ENCODE results near the gene SPOCK1. TPM values are rescaled to one million over a fixed set of nuclear protein-coding genes. Genes with fewer than 3 reads are reported as not detected.

Gene SPOCK1
- total and polyA plus RNA-seq, 3 donors from 2014 or later, result 63.8 to 111 (median 101) TPM

DNA sequence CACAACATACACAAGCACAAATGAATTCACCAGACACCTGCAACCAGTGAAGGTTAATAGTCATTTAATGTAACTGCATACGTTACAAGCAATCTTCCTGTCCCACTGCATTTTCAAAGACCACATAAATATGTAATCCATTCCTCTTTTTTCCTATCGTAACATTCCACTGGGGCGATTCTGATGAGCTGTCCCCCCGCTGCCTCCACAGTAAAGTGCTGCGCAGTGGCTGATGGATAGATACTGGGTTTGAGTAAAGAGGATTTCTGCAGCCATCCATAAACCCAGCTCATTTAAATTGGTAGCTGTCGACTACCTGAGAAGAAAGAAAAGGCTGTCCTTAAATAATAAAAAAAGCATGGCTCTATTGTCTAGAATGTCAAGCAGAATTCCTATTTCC lies 181.1 kb downstream of the SPOCK1 start:
- H3K9me3 ChIP-seq, result no peaks in the 10 kb centered on the region
- no peaks in the 10 kb centered on the region for H3K27me3 ChIP-seq
- TF ChIP-seq, protein P1, sequence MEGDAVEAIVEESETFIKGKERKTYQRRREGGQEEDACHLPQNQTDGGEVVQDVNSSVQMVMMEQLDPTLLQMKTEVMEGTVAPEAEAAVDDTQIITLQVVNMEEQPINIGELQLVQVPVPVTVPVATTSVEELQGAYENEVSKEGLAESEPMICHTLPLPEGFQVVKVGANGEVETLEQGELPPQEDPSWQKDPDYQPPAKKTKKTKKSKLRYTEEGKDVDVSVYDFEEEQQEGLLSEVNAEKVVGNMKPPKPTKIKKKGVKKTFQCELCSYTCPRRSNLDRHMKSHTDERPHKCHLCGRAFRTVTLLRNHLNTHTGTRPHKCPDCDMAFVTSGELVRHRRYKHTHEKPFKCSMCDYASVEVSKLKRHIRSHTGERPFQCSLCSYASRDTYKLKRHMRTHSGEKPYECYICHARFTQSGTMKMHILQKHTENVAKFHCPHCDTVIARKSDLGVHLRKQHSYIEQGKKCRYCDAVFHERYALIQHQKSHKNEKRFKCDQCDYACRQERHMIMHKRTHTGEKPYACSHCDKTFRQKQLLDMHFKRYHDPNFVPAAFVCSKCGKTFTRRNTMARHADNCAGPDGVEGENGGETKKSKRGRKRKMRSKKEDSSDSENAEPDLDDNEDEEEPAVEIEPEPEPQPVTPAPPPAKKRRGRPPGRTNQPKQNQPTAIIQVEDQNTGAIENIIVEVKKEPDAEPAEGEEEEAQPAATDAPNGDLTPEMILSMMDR (IDR thresholded peaks at IDR 0.05), result no peak
- no peak for TF ChIP-seq POLR2A (IDR thresholded peaks at IDR 0.05)
- H3K4me3 ChIP-seq, result no peak overlapping the region
- WGBS, 2 donors, result 92 to 94% methylated on average over 6 of the region's 6 CpGs
- H3K27ac ChIP-seq, result no peak overlapping the region
- no peaks in the 10 kb centered on the region for H3K36me3 ChIP-seq (ENCODE audit: low read depth, missing control alignments)
- H3K4me1 ChIP-seq, result peaks cover 18% of the 10 kb centered on the region
- intact Hi-C loops (cut with DNase I; ENCODE audit: low total_unique reads), result no loop called here
- DNase-seq, result no peak

DNA sequence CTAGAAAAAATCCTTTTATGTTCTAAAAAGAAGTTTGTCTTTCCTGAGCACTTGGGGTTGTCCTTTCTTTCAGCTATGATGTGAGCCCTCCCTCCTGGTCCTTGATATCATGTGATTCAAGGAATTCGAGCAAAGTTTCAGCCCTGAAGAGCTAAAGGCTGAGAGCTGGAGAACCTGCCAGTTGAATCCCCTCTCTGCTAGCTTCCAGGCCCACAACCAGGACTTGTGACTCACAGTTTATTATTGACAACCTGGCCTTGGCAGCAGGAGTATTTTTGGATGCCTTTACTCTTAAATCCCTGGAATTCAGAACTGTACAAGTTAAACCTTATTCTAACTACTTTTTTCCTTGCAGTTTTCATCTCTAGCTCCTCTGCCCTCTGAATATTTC lies 182.8 kb downstream of the SPOCK1 start:
- no peak overlapping the region for H3K4me3 ChIP-seq
- H3K36me3 ChIP-seq (ENCODE audit: low read depth, missing control alignments), result no peaks in the 10 kb centered on the region
- H3K4me1 ChIP-seq, result peaks cover 18% of the 10 kb centered on the region
- no peaks in the 10 kb centered on the region for H3K27me3 ChIP-seq
- intact Hi-C loops (cut with DNase I; ENCODE audit: low total_unique reads), result no loop called here
- TF ChIP-seq, protein P1 (IDR thresholded peaks at IDR 0.05), result no peak
- no peak for TF ChIP-seq POLR2A (IDR thresholded peaks at IDR 0.05)
- H3K27ac ChIP-seq, result no peak overlapping the region
- WGBS, 2 donors, result 33 to 40% methylated on average over 1 of the region's 1 CpG
- no peak for DNase-seq
- no peaks in the 10 kb centered on the region for H3K9me3 ChIP-seq

DNA sequence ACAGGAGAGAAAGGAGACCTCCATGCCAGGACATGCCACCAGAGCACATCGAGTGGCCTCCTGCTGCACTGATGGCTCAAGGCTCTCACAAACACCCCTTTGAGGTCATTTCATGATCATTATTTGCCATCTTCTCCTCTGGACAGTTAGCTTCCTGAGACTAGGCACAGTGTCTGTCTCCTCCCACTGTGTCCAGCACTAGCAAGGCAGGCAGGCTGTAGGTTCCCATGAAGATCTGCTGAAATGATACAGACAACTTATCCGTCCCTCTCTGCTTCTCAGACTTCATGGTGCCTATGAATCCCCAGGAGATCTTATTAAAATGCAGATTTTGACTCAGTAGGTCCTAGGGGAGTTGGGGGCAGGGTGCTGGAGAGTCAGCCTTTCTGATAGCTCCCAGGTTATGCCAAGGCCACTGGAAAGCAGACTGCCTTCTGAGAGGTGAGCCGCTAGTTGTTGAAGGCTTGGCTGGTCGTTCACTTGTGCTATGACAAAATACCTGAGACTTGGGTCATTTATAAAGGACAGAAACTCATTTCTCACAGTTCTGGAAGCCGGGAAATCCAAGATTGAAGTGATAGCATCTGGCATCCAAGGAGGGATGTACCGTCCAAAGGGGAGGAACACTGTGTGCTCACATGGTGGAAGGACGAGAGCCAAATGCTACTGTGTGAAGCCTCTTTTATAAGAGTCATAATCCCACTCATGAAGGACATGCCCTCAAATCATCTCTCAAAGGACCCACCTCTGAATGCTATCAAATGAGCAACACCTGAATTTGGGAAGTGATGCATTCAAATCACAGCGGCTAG lies 183.4 kb downstream of the SPOCK1 start:
- H3K27me3 ChIP-seq, result no peaks in the 10 kb centered on the region
- intact Hi-C loops (cut with DNase I; ENCODE audit: low total_unique reads), result no loop called here
- no peak for TF ChIP-seq POLR2A (IDR thresholded peaks at IDR 0.05)
- TF ChIP-seq, protein P1 (IDR thresholded peaks at IDR 0.05), result no peak
- H3K27ac ChIP-seq, result peak overlapping the region in 1 of 2 donors; percentile 28
- H3K36me3 ChIP-seq (ENCODE audit: low read depth, missing control alignments), result no peaks in the 10 kb centered on the region
- no peaks in the 10 kb centered on the region for H3K9me3 ChIP-seq
- DNase-seq, result no peak
- H3K4me3 ChIP-seq, result no peak overlapping the region
- 48 to 65% methylated on average over 8 of the region's 8 CpGs for WGBS, 2 donors
- H3K4me1 ChIP-seq, result peaks cover 18% of the 10 kb centered on the region

DNA sequence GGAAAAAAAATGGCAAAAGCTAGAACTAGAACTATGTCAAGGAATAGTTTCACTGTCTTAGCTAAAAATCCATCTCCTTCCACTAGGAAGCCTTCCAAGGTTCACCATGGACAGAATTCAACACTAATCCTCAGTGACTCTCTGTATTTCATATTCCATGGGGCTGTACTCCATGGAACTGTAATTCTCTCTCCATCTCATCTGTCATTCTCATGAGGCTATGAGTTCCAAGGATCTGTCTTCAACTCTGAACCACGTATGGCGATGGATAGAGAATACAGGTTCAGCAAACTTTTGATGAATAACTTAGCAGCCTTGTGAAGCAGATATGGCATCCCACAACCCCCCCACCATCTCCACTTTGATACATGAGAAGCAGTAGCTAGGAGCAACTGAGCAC lies 184.0 kb downstream of the SPOCK1 start:
- TF ChIP-seq POLR2A (IDR thresholded peaks at IDR 0.05), result no peak
- TF ChIP-seq, protein P1 (IDR thresholded peaks at IDR 0.05), result no peak
- intact Hi-C loops (cut with DNase I; ENCODE audit: low total_unique reads), result no loop called here
- Histone ChIP-seq H3K27ac (no peak overlapping the region), H3K4me3 (no peak overlapping the region), H3K4me1 (peaks cover 16% of the 10 kb centered on the region), H3K27me3 (no peaks in the 10 kb centered on the region), H3K9me3 (no peaks in the 10 kb centered on the region), H3K36me3 (ENCODE audit: low read depth, missing control alignments) (no peaks in the 10 kb centered on the region)
- no peak for DNase-seq
- WGBS, 2 donors, result 95 to 98% methylated on average over 2 of the region's 2 CpGs
